Mesenchymal stem cell (in vitro differentiated cells and primary cell): ENCODE results near the gene COL23A1.

ENCODE experiments used
- DNase-seq: peaks from one replicate; pipeline ENCODE4 v3.0.0-alpha.2; 2013
- H2AFZ ChIP-seq: one replicate; pipeline ENCODE4 v1.6.1; 2013; ENCODE audit warnings: low read depth, mild to moderate bottlenecking, control low read depth, inconsistent platforms, low read length, moderate library complexity
- H2AK5ac ChIP-seq: 2 replicates; pipeline ENCODE4 v1.6.1; 2013; ENCODE audit warnings: low read length, moderate library complexity, mild to moderate bottlenecking, inconsistent platforms; ENCODE audit not compliant: severe bottlenecking
- H2BK120ac ChIP-seq: one replicate; pipeline ENCODE4 v1.6.1; 2013; ENCODE audit warnings: low read depth, mild to moderate bottlenecking, inconsistent platforms, low read length, moderate library complexity
- H2BK12ac ChIP-seq, 2 experiments: one replicate each; pipeline ENCODE4 v1.6.1; 2013; ENCODE audit warnings: inconsistent platforms in 2 of 2, low read length in 2 of 2, mild to moderate bottlenecking in 2 of 2, moderate library complexity in 2 of 2, control low read depth in 1 of 2
- H2BK15ac ChIP-seq: one replicate; pipeline ENCODE4 v1.6.1; 2013; ENCODE audit warnings: mild to moderate bottlenecking, low read depth, inconsistent platforms; ENCODE audit not compliant: poor library complexity, severe bottlenecking
- H2BK5ac ChIP-seq: 2 replicates; pipeline ENCODE4 v1.6.1; 2013; ENCODE audit warnings: low read depth, mild to moderate bottlenecking, low read length, control low read depth, inconsistent platforms; ENCODE audit not compliant: poor library complexity, severe bottlenecking
- H3K14ac ChIP-seq, 2 experiments: one replicate each; pipeline ENCODE4 v1.6.1; 2013; ENCODE audit warnings: inconsistent platforms in 2 of 2, low read length in 2 of 2, control low read depth in 1 of 2, mild to moderate bottlenecking in 1 of 2, moderate library complexity in 1 of 2
- H3K18ac ChIP-seq, 2 experiments: one replicate each; pipeline ENCODE4 v1.6.1; 2013; ENCODE audit warnings: inconsistent platforms in 2 of 2, low read length in 2 of 2, control low read depth in 1 of 2, low read depth in 1 of 2, mild to moderate bottlenecking in 1 of 2
- H3K23ac ChIP-seq, 2 experiments: one replicate each; pipeline ENCODE4 v1.6.1; 2013; ENCODE audit warnings: inconsistent platforms in 2 of 2, low read length in 2 of 2, mild to moderate bottlenecking in 2 of 2, moderate library complexity in 2 of 2, control low read depth in 1 of 2
- H3K27ac ChIP-seq: 2 replicates; pipeline ENCODE4 v1.5.1; 2013; ENCODE audit warnings: mild to moderate bottlenecking, moderate library complexity, low read length, control low read depth, inconsistent platforms; ENCODE audit not compliant: poor library complexity, severe bottlenecking
- H3K27me3 ChIP-seq, 2 experiments: 2 replicates each; pipeline versions ENCODE4 v1.6.1 to v1.7.0; 2013; ENCODE audit warnings: low read length in 2 of 2, mild to moderate bottlenecking in 2 of 2, moderate library complexity in 2 of 2, control low read depth in 1 of 2, inconsistent platforms in 1 of 2; ENCODE audit not compliant: control insufficient read depth in 1 of 2, insufficient read depth in 1 of 2
- H3K36me3 ChIP-seq, 2 experiments: 2 replicates each; pipeline versions ENCODE4 v1.6.1 to v1.7.0; 2013; ENCODE audit warnings: low read length in 2 of 2, control low read depth in 1 of 2, inconsistent platforms in 1 of 2, low read depth in 1 of 2, mild to moderate bottlenecking in 1 of 2; ENCODE audit not compliant: insufficient read depth in 2 of 2, control insufficient read depth in 1 of 2
- H3K4ac ChIP-seq, 2 experiments: one replicate each; pipeline ENCODE4 v1.6.1; 2013; ENCODE audit warnings: inconsistent platforms in 2 of 2, low read length in 2 of 2, mild to moderate bottlenecking in 2 of 2, moderate library complexity in 2 of 2, control low read depth in 1 of 2, low read depth in 1 of 2
- H3K4me1 ChIP-seq: 2 replicates; pipeline ENCODE4 v1.6.1; 2013; ENCODE audit warnings: low read depth, low read length, control low read depth; ENCODE audit not compliant: control insufficient read depth, insufficient read depth
- H3K4me2 ChIP-seq: 2 replicates; pipeline ENCODE4 v1.6.1; 2013; ENCODE audit warnings: low read length, mild to moderate bottlenecking, inconsistent platforms; ENCODE audit not compliant: poor library complexity, severe bottlenecking
- H3K4me3 ChIP-seq, 2 experiments: 2 replicates each; pipeline versions ENCODE4 v1.5.1 to v1.7.0; 2013; ENCODE audit warnings: low read length in 2 of 2, mild to moderate bottlenecking in 2 of 2, control low read depth in 1 of 2, low read depth in 1 of 2; ENCODE audit not compliant: insufficient read depth in 1 of 2
- H3K79me1 ChIP-seq: replicated peaks from 2 replicates; pipeline ENCODE4 v1.6.1; 2013; ENCODE audit warnings: mild to moderate bottlenecking, control low read depth, low read length, inconsistent platforms; ENCODE audit not compliant: poor library complexity, severe bottlenecking
- H3K9ac ChIP-seq: 2 replicates; pipeline ENCODE4 v1.7.0; 2013; ENCODE audit warnings: mild to moderate bottlenecking, low read length, moderate library complexity
- H3K9me3 ChIP-seq: 2 replicates; pipeline ENCODE4 v1.7.0; 2013; ENCODE audit warnings: mild to moderate bottlenecking, low read length; ENCODE audit not compliant: control insufficient read depth
- H4K8ac ChIP-seq: one replicate; pipeline ENCODE4 v1.6.1; 2013; ENCODE audit warnings: inconsistent platforms, mild to moderate bottlenecking, low read length, moderate library complexity
- H4K91ac ChIP-seq: one replicate; pipeline ENCODE4 v1.6.1; 2013; ENCODE audit warnings: mild to moderate bottlenecking, low read length, inconsistent platforms
- WGBS: methylation state at CpG from one replicate; pipeline ENCODE4 v1.1.7; 2013; ENCODE audit warnings: mixed read lengths; 5-methylcytosine and 5-hydroxymethylcytosine counted together

The COL23A1 gene

GRCh38 chr5:178619390-178619789 lies 29.2 kb upstream of the COL23A1 start:
- WGBS: 85% methylated on average over 1 of the region's 1 CpG
- Histone ChIP-seq H3K4ac (no peak overlapping the region), H3K14ac (no peak overlapping the region), H4K8ac (no peak overlapping the region), H3K27me3 (no peaks in the 10 kb centered on the region), H3K4me2 (no peak overlapping the region), H2BK120ac (no peak overlapping the region), H3K9me3 (no peaks in the 10 kb centered on the region), H3K27ac (no peak overlapping the region), H3K79me1 (peaks cover 18% of the 10 kb centered on the region), H3K4me3 (no peak overlapping the region), H3K36me3 (peaks cover 18 to 88% of the 10 kb centered on the region in 2 experiments), H4K91ac (no peak overlapping the region), H2AK5ac (no peak overlapping the region), H3K4me1 (no peaks in the 10 kb centered on the region), H3K23ac (no peak overlapping the region), H2BK12ac (no peak overlapping the region), H3K9ac (no peak overlapping the region), H3K18ac (no peak overlapping the region), H2BK5ac (no peak overlapping the region), H2AFZ (no peak overlapping the region), H2BK15ac (no peak overlapping the region)
- no peak for DNase-seq

- Histone ChIP-seq H3K27me3 (no peaks in the 10 kb centered on the region), H3K4ac (no peak overlapping the region), H3K4me2 (no peak overlapping the region), H2BK5ac (no peak overlapping the region), H3K23ac (no peak overlapping the region), H3K4me1 (no peaks in the 10 kb centered on the region), H4K8ac (no peak overlapping the region), H3K18ac (no peak overlapping the region), H2BK12ac (no peak overlapping the region), H2BK120ac (no peak overlapping the region), H3K4me3 (no peak overlapping the region), H2AK5ac (no peak overlapping the region), H3K36me3 (peaks cover 27 to 88% of the 10 kb centered on the region in 2 experiments), H4K91ac (no peak overlapping the region), H3K9me3 (peaks cover 4% of the 10 kb centered on the region), H3K27ac (no peak overlapping the region), H3K9ac (no peak overlapping the region), H2AFZ (no peak overlapping the region), H3K79me1 (peaks cover 12% of the 10 kb centered on the region), H3K14ac (no peak overlapping the region), H2BK15ac (no peak overlapping the region)
- over 99% methylated on average over 6 of the region's 7 CpGs for WGBS
- DNase-seq: no peak
Observed at GRCh38 chr5:178612299-178612698, 22.1 kb upstream of the COL23A1 start.

- DNase-seq: no peak
- Histone ChIP-seq H2BK12ac (no peak overlapping the region), H3K27ac (no peak overlapping the region), H3K18ac (no peak overlapping the region), H3K9ac (no peak overlapping the region), H2AK5ac (no peak overlapping the region), H3K4me2 (no peak overlapping the region), H3K14ac (no peak overlapping the region), H4K91ac (no peak overlapping the region), H3K27me3 (no peaks in the 10 kb centered on the region), H4K8ac (no peak overlapping the region), H3K23ac (no peak overlapping the region), H3K9me3 (no peaks in the 10 kb centered on the region), H2AFZ (no peak overlapping the region), H3K36me3 (peaks cover 32 to 89% of the 10 kb centered on the region in 2 experiments), H3K79me1 (peaks cover 9% of the 10 kb centered on the region), H3K4ac (no peak overlapping the region), H2BK5ac (no peak overlapping the region), H3K4me3 (no peak overlapping the region), H2BK15ac (no peak overlapping the region), H3K4me1 (no peaks in the 10 kb centered on the region), H2BK120ac (no peak overlapping the region)
- WGBS: 97% methylated on average over 3 of the region's 3 CpGs
Observed at GRCh38 chr5:178606269-178606668, 16.1 kb upstream of the COL23A1 start.

GRCh38 chr5:178605788-178606187 lies 15.6 kb upstream of the COL23A1 start:
- Histone ChIP-seq H3K4ac (no peak overlapping the region), H2BK5ac (no peak overlapping the region), H3K27me3 (no peaks in the 10 kb centered on the region), H2AFZ (no peak overlapping the region), H3K23ac (no peak overlapping the region), H3K18ac (no peak overlapping the region), H3K36me3 (peaks cover 32 to 90% of the 10 kb centered on the region in 2 experiments), H2BK120ac (no peak overlapping the region), H3K4me3 (no peak overlapping the region), H2BK12ac (no peak overlapping the region), H3K27ac (no peak overlapping the region), H4K8ac (no peak overlapping the region), H2AK5ac (no peak overlapping the region), H3K4me1 (no peaks in the 10 kb centered on the region), H3K4me2 (no peak overlapping the region), H4K91ac (no peak overlapping the region), H3K79me1 (peaks cover 9% of the 10 kb centered on the region), H3K9ac (no peak overlapping the region), H2BK15ac (no peak overlapping the region), H3K14ac (no peak overlapping the region), H3K9me3 (no peaks in the 10 kb centered on the region)
- WGBS: 96% methylated on average over 2 of the region's 3 CpGs
- no peak for DNase-seq
